HepG2 (cell line): Measurements from ENCODE around the gene CPT1C. TPM values are rescaled to one million over a fixed set of nuclear protein-coding genes. Genes with fewer than 3 reads are reported as not detected.

ENCODE experiments used
- AGO1 ChIP-seq: fragments of 200-400 bp; formaldehyde crosslinking; IDR thresholded peaks from 2 replicates; pipeline ENCODE4 v1.6.1; 2017; ENCODE audit warnings: mild to moderate bottlenecking, low read depth, low read length, moderate library complexity; ENCODE audit not compliant: poor library complexity, severe bottlenecking
- EEA1 ChIP-seq: sonication (generic); formaldehyde crosslinking; IDR thresholded peaks from 2 replicates; pipeline ENCODE4 v1.5.1; 2020; ENCODE audit warnings: mild to moderate bottlenecking, missing genetic modification reagents, borderline replicate concordance
- IRF1 ChIP-seq: sonication (generic); formaldehyde crosslinking; IDR thresholded peaks from 2 replicates; pipeline ENCODE4 v1.4.0; 2020; ENCODE audit warnings: low read depth, mild to moderate bottlenecking, missing genetic modification reagents
- KIAA2018 ChIP-seq: sonication (generic); formaldehyde crosslinking; IDR thresholded peaks from 2 replicates; pipeline ENCODE4 v1.5.0; 2020; ENCODE audit warnings: mild to moderate bottlenecking, missing genetic modification reagents, borderline replicate concordance
- NCOA5 ChIP-seq: sonication (generic); formaldehyde crosslinking; IDR thresholded peaks from 2 replicates; pipeline ENCODE4 v1.4.0; 2020; ENCODE audit warnings: missing genetic modification reagents
- RBAK ChIP-seq: sonication (generic); formaldehyde crosslinking; IDR thresholded peaks from 2 replicates; pipeline ENCODE4 v1.5.1; 2020; ENCODE audit warnings: mild to moderate bottlenecking, missing genetic modification reagents
- RELA ChIP-seq: sonication (generic); formaldehyde crosslinking; IDR thresholded peaks from 2 replicates; pipeline ENCODE4 v1.4.0; 2020; ENCODE audit warnings: missing genetic modification reagents
- ZFP36 ChIP-seq: fragments of 150-350 bp; IDR thresholded peaks from 2 replicates; pipeline ENCODE4 v1.6.1; 2018; ENCODE audit warnings: borderline replicate concordance, low read length, low read depth; ENCODE audit not compliant: partially characterized antibody
- ZNF12 ChIP-seq: sonication (generic); formaldehyde crosslinking; IDR thresholded peaks from 2 replicates; pipeline ENCODE4 v1.5.0; 2020; ENCODE audit warnings: missing genetic modification reagents
- ZNF589 ChIP-seq: sonication (generic); formaldehyde crosslinking; conservative IDR thresholded peaks from 2 replicates; pipeline ENCODE4 v1.8.0; 2022; ENCODE audit warnings: mild to moderate bottlenecking, moderate library complexity, missing genetic modification reagents
- ZNF747 ChIP-seq: sonication (generic); formaldehyde crosslinking; IDR thresholded peaks from 2 replicates; pipeline ENCODE4 v1.8.1; 2023; ENCODE audit warnings: missing genetic modification reagents, mild to moderate bottlenecking, borderline replicate concordance
- ZNF773 ChIP-seq: sonication (generic); formaldehyde crosslinking; IDR thresholded peaks from 2 replicates; pipeline ENCODE4 v1.4.0; 2020; ENCODE audit warnings: missing genetic modification reagents, borderline replicate concordance
- ZSCAN29 ChIP-seq: sonication (generic); formaldehyde crosslinking; conservative IDR thresholded peaks from 2 replicates; pipeline ENCODE4 v1.4.0; 2020; ENCODE audit warnings: mild to moderate bottlenecking, missing genetic modification reagents
- polyA plus RNA-seq, 8 experiments: library from polyadenylated mRNA; depleted of rRNA in 3 of 8; stranded (reverse) in 7 of 8; unstranded in 1 of 8; fragments of >200 nt; fragmentation: Illumina TruSeq in 4 of 8; extraction: Trizol in 4 of 8; gene quantifications; 2 replicates each; pipeline versions ENCODE4 v1.2.1 to v1.2.3, GENCODE V29; 2011 to 2016; ENCODE audit warnings: low read depth in 4 of 8, missing spikeins in 1 of 8, mixed read lengths in 1 of 8; ENCODE audit not compliant: insufficient read depth in 1 of 8
- total RNA-seq, 5 experiments: library from RNA; depleted of rRNA; stranded (reverse); fragments of >200 nt; fragmentation: Illumina TruSeq; extraction: Trizol; gene quantifications; 2 replicates each; pipeline ENCODE4 v1.2.3, GENCODE V29; 2016; ENCODE audit warnings: low read depth in 1 of 5
- TF ChIP-seq, protein P1 (sequence below): sonication (generic); formaldehyde crosslinking; conservative IDR thresholded peaks from 2 replicates; pipeline ENCODE4 v1.4.0; 2020; ENCODE audit warnings: missing genetic modification reagents
- TF ChIP-seq, protein P2 (sequence below): sonication (generic); formaldehyde crosslinking; IDR thresholded peaks from 2 replicates; pipeline ENCODE4 v1.8.1; 2023; ENCODE audit warnings: missing genetic modification reagents, inconsistent platforms, borderline replicate concordance

The CPT1C gene
- total and polyA plus RNA-seq, 2 of the 13 experiments (the other 11 are each of a cell fraction or from before 2014, with no cell fraction given), result 0.18 TPM; not detected in 1

GRCh38 chr19:49672131-49672919 is 18.6 kb upstream of the CPT1C start (continued):
- TF ChIP-seq ZFP36 (no peak), RBAK (CRISPR knock-in tag) (no peak), ZNF12 (CRISPR knock-in tag) (no peak), NCOA5 (CRISPR knock-in tag) (no peak), AGO1 (peak; percentile 66), ZNF773 (CRISPR knock-in tag) (no peak), IRF1 (no peak), ZSCAN29 (CRISPR knock-in tag) (0 out of 2 replicates have a peak, but pooled peaks have one; percentile 29), KIAA2018 (CRISPR knock-in tag) (no peak), RELA (no peak), ZNF747 (CRISPR knock-in tag) (peak; percentile 29; the same call in 1 of the 2 replicates), EEA1 (no peak), ZNF589 (CRISPR knock-in tag) (peak; percentile 59; the same call in 1 of the 2 replicates)
- TF ChIP-seq, protein P1, sequence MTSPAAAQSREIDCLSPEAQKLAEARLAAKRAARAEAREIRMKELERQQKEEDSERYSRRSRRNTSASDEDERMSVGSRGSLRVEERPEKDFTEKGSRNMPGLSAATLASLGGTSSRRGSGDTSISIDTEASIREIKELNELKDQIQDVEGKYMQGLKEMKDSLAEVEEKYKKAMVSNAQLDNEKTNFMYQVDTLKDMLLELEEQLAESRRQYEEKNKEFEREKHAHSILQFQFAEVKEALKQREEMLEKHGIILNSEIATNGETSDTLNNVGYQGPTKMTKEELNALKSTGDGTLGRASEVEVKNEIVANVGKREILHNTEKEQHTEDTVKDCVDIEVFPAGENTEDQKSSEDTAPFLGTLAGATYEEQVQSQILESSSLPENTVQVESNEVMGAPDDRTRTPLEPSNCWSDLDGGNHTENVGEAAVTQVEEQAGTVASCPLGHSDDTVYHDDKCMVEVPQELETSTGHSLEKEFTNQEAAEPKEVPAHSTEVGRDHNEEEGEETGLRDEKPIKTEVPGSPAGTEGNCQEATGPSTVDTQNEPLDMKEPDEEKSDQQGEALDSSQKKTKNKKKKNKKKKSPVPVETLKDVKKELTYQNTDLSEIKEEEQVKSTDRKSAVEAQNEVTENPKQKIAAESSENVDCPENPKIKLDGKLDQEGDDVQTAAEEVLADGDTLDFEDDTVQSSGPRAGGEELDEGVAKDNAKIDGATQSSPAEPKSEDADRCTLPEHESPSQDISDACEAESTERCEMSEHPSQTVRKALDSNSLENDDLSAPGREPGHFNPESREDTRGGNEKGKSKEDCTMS, result no peak
- TF ChIP-seq, protein P2, sequence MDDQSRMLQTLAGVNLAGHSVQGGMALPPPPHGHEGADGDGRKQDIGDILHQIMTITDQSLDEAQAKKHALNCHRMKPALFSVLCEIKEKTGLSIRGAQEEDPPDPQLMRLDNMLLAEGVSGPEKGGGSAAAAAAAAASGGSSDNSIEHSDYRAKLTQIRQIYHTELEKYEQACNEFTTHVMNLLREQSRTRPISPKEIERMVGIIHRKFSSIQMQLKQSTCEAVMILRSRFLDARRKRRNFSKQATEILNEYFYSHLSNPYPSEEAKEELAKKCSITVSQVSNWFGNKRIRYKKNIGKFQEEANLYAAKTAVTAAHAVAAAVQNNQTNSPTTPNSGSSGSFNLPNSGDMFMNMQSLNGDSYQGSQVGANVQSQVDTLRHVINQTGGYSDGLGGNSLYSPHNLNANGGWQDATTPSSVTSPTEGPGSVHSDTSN (CRISPR knock-in tag), result 0 out of 2 replicates have a peak, but pooled peaks have one; percentile 43
